GM15510 (cell line): Measurements from ENCODE around the gene CD55.

Source experiments
- POLR2A ChIP-seq: IDR thresholded peaks from 3 replicates; pipeline ENCODE4 v1.6.1; 2011; ENCODE audit warnings: borderline replicate concordance; ENCODE audit not compliant: insufficient read length; ENCODE audit errors: extremely low read depth

Gene CD55, protein sequence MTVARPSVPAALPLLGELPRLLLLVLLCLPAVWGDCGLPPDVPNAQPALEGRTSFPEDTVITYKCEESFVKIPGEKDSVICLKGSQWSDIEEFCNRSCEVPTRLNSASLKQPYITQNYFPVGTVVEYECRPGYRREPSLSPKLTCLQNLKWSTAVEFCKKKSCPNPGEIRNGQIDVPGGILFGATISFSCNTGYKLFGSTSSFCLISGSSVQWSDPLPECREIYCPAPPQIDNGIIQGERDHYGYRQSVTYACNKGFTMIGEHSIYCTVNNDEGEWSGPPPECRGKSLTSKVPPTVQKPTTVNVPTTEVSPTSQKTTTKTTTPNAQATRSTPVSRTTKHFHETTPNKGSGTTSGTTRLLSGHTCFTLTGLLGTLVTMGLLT

DNA sequence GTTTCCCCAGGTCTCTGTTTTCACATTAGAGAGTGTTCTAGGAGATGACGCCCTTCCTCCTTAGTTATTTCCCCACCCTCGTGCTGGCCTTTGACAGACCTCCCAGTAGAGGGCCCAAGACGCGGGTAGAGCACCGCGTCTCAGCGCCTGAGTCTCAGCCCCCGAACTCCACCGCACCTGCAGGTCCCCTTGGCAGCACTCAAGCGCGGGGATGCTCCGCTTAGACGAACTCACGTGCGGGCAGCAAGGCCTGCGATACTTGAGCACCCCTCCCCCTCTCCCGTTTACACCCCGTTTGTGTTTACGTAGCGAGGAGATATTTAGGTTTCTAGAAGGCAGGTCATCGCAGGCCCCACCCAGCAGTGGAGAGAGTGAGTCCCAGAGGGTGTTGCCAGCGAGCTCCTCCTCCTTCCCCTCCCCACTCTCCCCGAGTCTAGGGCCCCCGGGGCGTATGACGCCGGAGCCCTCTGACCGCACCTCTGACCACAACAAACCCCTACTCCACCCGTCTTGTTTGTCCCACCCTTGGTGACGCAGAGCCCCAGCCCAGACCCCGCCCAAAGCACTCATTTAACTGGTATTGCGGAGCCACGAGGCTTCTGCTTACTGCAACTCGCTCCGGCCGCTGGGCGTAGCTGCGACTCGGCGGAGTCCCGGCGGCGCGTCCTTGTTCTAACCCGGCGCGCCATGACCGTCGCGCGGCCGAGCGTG is at the start of gene CD55:
Gene CD55, plus strand, starts transcription at position 600 of the 711 bp plus-strand sequence. Its CDS starts 88 bp downstream, at position 688.
- TF ChIP-seq POLR2A = peak; percentile 92

DNA sequence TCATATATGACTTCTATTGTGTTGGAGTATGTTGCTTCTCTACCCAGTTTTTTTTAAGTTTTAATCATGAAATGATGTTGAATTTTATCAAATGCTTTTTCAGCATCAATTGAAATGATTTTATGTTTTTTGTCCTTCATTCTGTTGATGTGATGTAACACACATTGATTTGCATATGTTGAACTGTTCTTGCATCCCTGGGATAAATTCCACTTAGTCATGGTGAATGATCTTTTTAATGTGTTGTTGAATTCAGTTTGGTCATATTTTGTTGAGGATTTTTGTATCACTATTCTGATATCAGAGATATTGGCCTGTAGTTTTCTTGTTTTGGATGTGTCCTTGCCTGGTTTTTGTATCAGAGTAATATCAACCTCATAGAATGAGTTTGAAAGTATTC is 46.6 kb upstream of the CD55 start:
- TF ChIP-seq POLR2A = no peak

DNA sequence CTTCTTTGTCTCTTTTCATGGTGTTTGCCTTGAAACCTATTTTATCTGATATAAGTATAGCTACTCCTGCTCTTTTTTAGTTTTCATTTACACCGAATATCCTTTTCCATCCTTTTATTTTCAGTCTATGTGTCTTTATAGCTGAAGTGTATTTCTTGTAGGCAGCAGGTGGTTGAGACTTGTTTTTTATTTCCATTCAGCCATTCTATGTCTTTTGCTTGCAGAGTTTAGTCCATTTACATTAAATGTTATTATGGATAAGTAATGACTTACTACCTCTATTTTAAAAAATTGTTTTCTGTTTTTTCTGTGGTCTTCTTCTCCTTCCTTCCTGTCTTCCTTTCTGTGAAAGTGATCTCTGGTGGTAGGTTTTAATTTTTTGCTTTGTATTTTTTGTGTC is 45.0 kb upstream of the CD55 start:
- no peak for TF ChIP-seq POLR2A

DNA sequence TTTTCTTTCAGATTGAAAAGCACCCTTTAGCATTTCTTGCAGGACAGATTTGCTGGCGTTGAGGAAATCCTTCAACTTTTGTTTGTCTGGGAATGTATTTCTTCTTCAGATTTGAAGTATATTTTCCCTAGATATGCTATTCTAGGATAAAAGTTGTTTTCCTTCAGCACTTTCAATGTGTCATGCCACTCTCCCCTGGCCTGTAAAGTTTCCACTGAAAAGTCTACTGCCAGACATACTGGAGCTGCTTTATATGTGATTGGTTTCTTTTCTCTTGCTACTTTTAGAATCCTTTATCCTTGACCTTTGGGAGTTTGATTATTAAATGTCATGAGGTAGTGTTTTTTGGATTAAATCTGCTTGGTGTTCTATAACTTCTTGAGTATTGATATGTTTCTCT is 44.2 kb upstream of the CD55 start:
- TF ChIP-seq POLR2A = no peak

DNA sequence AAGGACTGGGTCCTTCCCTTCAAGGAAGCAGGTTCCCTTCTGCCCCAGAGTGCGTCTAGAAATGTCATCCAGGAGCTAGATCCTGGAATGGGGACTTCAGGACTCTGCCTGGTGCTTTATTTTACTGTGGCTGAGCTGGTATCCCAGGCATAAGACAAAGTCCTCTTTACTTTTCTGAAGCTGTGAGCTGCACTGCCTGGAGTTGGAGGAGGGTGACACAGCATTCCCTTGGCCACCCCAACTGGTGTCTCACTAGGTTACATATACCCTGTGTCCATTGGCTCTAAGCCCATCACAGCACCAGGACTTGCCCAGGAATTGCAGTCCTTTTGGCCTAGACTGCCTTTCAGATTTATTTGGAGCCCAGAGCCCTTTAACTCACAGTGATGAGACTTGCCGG is 41.8 kb upstream of the CD55 start:
- no peak for TF ChIP-seq POLR2A

DNA sequence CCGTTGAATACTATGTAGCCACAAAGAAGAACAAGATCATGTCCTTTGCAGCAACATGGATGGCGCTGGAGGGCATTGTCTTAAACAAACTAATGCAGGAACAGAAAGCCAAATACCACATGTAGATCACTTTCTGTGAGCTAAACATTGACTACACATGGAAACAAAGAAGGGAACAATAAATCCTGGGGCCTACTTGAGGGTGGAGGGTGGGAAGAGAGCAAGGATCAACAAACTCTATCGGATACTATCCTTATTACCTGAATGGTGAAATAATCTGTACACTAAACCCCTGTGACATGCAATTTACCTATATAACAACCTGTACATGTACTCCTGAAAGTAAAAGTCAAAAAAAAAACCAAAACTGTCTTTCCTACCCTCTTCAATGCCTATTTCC is 40.8 kb upstream of the CD55 start:
- no peak for TF ChIP-seq POLR2A

DNA sequence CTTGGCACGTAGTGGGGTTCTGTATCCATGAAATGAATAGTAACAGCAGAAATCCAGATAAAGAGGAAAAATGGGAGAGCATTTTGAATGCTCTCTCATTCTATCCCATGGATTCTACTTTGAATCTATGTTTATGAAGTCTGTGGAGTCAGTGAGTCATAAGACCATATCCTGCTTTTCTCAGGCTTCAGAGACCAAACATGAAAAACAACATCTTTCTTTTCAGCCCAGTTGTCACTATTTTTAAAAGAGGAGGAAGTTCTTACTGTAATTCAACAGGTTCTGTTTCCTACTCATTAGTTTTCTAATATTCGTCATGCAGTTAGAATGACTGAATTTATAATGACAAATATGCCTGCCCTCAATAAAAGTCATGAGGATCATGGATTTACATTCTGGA is 39.4 kb upstream of the CD55 start:
- TF ChIP-seq POLR2A = no peak

DNA sequence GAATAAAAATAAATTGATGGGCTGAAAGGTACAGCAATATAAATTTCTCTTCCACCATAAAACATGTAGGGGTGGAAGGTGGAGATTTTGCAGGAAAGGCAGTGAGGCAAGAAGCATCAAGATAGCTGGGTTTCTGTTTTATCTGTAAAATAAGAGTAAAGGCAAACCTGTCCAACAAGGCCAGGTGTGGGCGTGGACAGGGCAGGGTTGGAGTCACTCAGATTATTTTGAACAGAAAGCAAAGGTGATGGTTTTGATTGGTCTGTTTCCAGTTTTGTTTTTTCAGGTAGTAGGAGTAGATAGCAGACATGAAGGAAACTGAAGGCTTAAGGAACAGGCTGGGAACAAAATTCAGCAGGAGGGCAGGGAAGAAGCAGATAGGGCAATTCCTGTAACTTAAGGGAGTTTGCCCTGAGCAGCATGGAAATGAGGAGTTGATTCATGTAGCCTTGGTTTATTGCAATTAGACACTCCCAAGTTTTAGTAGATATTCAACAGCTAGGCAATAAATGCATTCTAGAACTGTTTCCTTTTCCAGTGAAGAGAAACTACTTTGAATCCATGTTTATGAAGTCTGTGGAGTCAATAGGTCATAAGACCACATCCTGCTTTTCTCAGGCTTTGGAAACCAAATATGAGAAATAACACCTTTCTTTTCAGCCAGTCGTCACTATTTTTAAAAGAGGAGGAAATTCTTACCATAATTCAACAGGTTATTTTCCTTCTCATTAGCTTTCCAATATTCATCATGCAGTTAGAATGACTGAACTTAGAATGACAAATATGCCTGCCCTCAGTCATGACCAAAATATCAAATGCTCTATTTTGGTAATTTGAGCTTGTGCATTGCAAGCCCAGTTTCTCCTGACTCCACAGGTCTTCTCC is 38.7 kb upstream of the CD55 start:
- no peak for TF ChIP-seq POLR2A

DNA sequence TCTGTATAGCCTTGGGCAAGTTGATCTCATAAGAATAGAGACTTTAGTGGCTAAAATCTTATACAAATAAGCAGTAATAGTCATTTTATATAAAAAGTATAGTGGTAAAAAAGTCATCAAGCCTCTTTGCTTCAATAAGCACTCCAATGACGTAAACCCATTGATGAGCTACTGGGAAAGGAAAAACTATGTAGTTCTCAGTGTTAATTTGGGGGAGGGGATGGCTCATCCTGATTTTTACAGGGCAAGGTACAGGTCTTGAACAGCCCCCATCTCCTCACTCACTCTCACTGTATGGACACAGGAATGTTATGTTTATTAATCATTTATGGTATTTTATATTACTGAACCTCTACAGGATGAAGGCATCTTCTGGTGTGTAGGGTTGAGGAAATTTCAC is 38.1 kb upstream of the CD55 start:
- no peak for TF ChIP-seq POLR2A

DNA sequence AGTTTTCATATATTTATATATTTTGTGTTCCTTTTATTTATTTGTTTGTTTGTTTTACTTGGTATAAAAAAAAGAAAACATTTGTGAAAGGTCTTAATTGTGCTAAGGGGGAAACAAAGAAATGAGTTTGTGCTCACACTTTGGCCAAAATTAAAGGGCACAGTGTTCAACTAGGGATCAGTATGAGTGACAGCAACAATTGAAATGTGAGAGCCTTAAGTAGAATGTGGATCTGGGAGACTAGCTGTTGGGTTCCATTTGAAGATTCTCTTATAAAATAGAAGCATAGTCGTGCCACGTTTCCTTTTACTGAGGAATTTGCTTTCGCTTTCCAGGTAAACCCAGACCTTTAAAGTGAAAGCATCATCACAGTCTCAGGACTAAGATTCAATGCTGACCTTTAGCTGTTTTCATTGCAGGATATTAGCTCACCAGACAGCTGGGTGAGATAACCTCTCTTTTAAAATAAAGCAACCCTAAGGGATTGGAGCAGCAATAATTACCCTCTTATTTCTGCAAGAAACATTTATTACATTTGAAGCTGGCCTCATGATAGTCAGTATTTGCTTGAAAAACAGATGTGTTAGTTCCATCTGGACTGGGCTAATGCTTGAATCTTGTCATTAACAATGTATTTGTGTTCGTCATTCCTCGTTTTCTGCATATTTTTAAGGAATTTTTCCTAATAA is 37.1 kb upstream of the CD55 start:
- no peak for TF ChIP-seq POLR2A

DNA sequence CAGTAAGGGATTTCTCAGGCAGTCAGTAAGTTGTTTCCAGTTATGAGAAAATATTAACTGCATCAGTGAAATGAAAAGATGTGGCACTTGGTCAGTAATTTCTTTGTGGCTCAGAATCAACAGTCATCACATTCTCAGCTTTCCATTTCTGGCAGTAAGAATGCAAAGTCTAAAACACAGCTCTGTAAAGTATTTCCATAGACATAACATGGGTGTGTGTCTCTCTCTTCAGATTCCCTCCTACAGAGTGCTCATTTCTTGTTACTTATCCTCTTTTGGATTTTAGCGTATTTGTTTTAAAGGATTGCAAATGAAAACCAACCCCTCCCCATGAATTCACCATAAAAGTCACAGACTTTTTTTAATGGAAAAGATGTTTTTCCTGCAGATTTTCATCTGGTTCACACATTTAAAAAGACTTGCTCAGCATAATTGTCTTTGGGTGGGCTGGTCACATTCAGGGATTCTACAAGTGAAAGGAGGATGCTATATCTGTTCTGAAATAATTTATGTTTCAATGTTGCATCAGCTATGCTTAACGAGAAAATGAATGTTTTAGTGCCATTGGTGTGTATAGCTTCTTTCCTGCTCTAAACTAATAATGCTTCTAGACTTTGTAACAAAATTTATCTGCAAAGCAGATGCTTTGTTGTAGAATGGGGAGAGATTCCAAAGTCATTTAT is 34.6 kb upstream of the CD55 start:
- no peak for TF ChIP-seq POLR2A

DNA sequence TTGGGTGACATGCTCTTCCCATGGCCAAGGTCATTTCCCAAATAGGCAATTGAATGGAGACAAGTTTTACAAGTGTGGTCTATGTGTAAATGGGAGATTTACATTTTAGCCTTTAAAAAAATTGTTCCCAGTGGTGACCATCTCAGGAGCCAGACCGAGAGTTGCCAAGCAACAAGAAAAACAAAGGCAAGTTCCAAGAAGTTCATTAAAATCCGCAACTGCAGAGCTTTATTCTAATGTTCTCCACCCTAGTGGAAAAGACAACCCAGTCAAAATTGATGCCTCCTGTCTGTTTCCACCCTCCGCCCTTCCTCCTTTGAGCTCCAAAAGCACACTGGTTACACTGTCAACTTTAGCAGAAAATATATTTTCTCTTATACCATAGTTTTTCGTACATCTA is 33.2 kb upstream of the CD55 start:
- no peak for TF ChIP-seq POLR2A

DNA sequence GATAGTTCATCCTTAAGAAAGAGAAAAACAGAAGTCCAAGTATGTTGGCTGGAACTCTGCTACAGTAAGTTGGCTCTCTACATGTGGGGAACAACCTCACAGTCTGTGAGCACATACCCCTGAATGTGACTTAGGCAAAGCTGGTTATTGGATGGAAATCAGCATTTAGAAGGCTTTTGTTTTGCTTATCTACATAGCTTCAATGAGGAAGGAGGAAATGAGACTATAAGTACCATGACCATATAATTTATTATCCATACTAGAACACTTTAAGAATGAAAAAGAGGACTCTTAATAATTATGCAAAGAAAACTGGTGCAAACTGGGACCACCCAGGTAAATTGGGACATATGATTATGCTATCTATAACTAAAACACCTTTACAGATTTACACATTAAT is 31.7 kb upstream of the CD55 start:
- no peak for TF ChIP-seq POLR2A

DNA sequence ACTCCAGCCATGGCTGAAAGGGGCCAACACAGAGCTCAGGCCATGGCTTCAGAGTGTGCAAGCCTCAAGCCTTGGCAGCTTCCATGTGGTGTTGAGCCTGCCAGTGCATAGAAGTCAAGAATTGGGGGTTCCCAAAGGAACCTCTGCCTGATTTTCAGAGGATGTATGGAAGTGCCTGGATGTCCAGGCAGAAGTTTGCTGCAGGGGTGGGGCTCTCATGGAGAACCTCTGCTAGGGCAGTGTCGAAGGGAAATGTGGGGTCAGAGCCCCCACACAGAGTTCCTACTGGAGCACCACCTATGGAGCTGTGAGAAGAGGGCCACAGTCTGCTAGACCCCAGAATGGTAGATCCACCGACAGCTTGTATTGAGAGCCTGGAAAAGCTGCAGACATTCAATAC is 29.8 kb upstream of the CD55 start:
- TF ChIP-seq POLR2A = no peak

DNA sequence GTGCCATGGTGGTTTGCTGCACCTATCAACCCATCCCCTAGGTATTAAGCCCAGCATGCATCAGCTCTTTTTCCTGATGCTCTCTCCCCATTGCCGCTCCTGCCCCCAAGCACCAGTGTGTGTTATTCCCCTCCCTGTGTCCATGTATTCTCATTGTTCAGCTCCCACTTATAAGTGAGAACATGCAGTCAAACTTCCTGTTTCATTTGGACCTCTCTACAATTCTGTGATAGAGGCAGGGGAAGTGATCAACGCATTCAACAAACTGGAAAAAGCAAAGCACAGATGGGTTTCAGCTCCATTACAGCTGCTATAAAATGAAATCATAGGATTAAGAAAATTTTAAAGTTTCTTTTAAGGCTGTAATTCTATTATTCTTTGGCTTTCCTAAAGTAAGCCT is 23.3 kb upstream of the CD55 start:
- TF ChIP-seq POLR2A = no peak
